HEK293T (cell line): ENCODE measurements around the gene JPT2.

Source experiments
- BHLHE40 ChIP-seq: fragments of 450-650 bp; IDR thresholded peaks from 2 replicates; pipeline ENCODE4 v1.6.1; 2016; ENCODE audit warnings: mild to moderate bottlenecking, moderate library complexity, borderline replicate concordance
- CTBP1 ChIP-seq: fragments of 450-650 bp; IDR thresholded peaks from 2 replicates; pipeline ENCODE4 v1.6.1; 2016; ENCODE audit warnings: borderline replicate concordance
- FOXA1 ChIP-seq: fragments of 450-650 bp; IDR thresholded peaks from 2 replicates; pipeline ENCODE4 v1.6.1; 2016; ENCODE audit warnings: mild to moderate bottlenecking
- SP1 ChIP-seq: fragments of 450-650 bp; IDR thresholded peaks from 2 replicates; pipeline ENCODE4 v1.6.1; 2017
- SUZ12 ChIP-seq: fragments of 450-650 bp; IDR thresholded peaks from 2 replicates; pipeline ENCODE4 v1.6.1; 2016; ENCODE audit warnings: mild to moderate bottlenecking

GRCh38 chr16:1727651-1728624, 49.9 kb downstream of the JPT2 start:
- TF ChIP-seq SP1 (no peak), BHLHE40 (no peak), CTBP1 (no peak), FOXA1 (no peak), SUZ12 (no peak)
